K562 (cell line): ENCODE results near the gene EWSR1. TPM values are rescaled to one million over a fixed set of nuclear protein-coding genes. Genes with fewer than 3 reads are reported as not detected.

ENCODE experiments used
- CBX2 ChIP-seq: fragments of 200-600 bp; sonication (generic); IDR thresholded peaks from one replicate; pipeline ENCODE4 v1.6.1; 2012; ENCODE audit warnings: mild to moderate bottlenecking, low read length, inconsistent platforms; ENCODE audit not compliant: insufficient read depth, poor library complexity, severe bottlenecking
- DIDO1 ChIP-seq: fragments of 450-650 bp; IDR thresholded peaks from 2 replicates; pipeline ENCODE4 v1.6.1; 2016; ENCODE audit warnings: low read depth, missing biosample characterization, missing genetic modification characterization
- KDM1A ChIP-seq, 2 experiments: fragments of 450-650 bp; IDR thresholded peaks; 2 replicates each; pipeline ENCODE4 v1.6.1; 2016; ENCODE audit warnings: mild to moderate bottlenecking in 2 of 2
- LARP7 ChIP-seq: fragments of 450-650 bp; IDR thresholded peaks from 2 replicates; pipeline ENCODE4 v1.6.1; 2016
- MAFF ChIP-seq: IDR thresholded peaks from 2 replicates; pipeline ENCODE4 v1.6.1; 2012; ENCODE audit warnings: low read length, improper control_type of control experiment
- POLR2AphosphoS5 ChIP-seq: IDR thresholded peaks from 2 replicates; pipeline ENCODE4 v1.6.1; 2011; ENCODE audit warnings: mild to moderate bottlenecking, low read depth, low read length, moderate library complexity; ENCODE audit not compliant: control insufficient read depth, insufficient read depth
- PURB ChIP-seq: sonication (generic); formaldehyde crosslinking; IDR thresholded peaks from 2 replicates; pipeline ENCODE4 v1.9.0; 2021; ENCODE audit warnings: low read depth, mild to moderate bottlenecking, missing genetic modification reagents
- RFX5 ChIP-seq: IDR thresholded peaks from 2 replicates; pipeline ENCODE4 v1.6.1; 2011; ENCODE audit warnings: low read depth, mild to moderate bottlenecking, improper control_type of control experiment, low read length
- SRSF1 ChIP-seq: fragments of 200-400 bp; formaldehyde crosslinking; IDR thresholded peaks from 2 replicates; pipeline ENCODE4 v1.6.1; 2017; ENCODE audit warnings: mild to moderate bottlenecking, low read depth, low read length, moderate library complexity
- TSC22D4 ChIP-seq: fragments of 450-650 bp; IDR thresholded peaks from 2 replicates; pipeline ENCODE4 v1.6.1; 2016; ENCODE audit warnings: missing genetic modification characterization, missing biosample characterization, control low read depth
- ZNF586 ChIP-seq: fragments of 450-650 bp; formaldehyde crosslinking; conservative IDR thresholded peaks from 2 replicates; pipeline ENCODE4 v1.4.0; 2020; ENCODE audit warnings: mild to moderate bottlenecking, moderate library complexity
- polyA plus RNA-seq, 8 experiments: library from polyadenylated mRNA; depleted of rRNA in 4 of 8; stranded (reverse) in 5 of 8; unstranded in 3 of 8; fragments of >200 nt; fragmentation: Nextera tagmentation in 2 of 8; fragmentation: Illumina TruSeq in 1 of 8; extraction: Ambion mirVana in 2 of 8; extraction: Trizol in 1 of 8; gene quantifications; 2 replicates each; pipeline versions ENCODE4 v1.2.1 to v1.2.3, GENCODE V29; 2011 to 2014; ENCODE audit warnings: inconsistent platforms in 1 of 8, missing spikeins in 1 of 8
- total RNA-seq, 7 experiments: library from RNA; depleted of rRNA in 6 of 7; stranded (reverse); fragments of >200 nt in 6 of 7; fragmentation: Illumina TruSeq in 2 of 7; extraction: Trizol in 2 of 7; gene quantifications; 2 replicates each; pipeline versions ENCODE4 v1.2.1 to v1.2.3, GENCODE V29; 2011 to 2021; ENCODE audit warnings: low replicate concordance in 1 of 7
- TF ChIP-seq, protein P1 (sequence below): sonication (generic); formaldehyde crosslinking; IDR thresholded peaks from 2 replicates; pipeline ENCODE4 v1.9.0; 2022; ENCODE audit warnings: mild to moderate bottlenecking, missing genetic modification reagents
- TF ChIP-seq, protein P2 (sequence below), 3 experiments: fragments of 200-800 bp in 1 of 3; sonication (Bioruptor generic) in 1 of 3; sonication (generic) in 1 of 3; formaldehyde crosslinking in 1 of 3; IDR thresholded peaks; 2 replicates each; pipeline versions ENCODE4 v1.6.1 to v1.8.0; 2016 to 2022; ENCODE audit warnings: mild to moderate bottlenecking in 2 of 3, missing compliant biosample characterization in 2 of 3, missing genetic modification characterization in 2 of 3, missing genetic modification reagents in 1 of 3
- TF ChIP-seq, protein P3 (sequence below): sonication (generic); formaldehyde crosslinking; IDR thresholded peaks from 2 replicates; pipeline ENCODE4 v1.8.1; 2023; ENCODE audit warnings: mild to moderate bottlenecking, missing genetic modification reagents, moderate library complexity

Gene EWSR1
- total and polyA plus RNA-seq, 9 of the 15 experiments (the other 6 are each of a cell fraction or from before 2014, with no cell fraction given) = 83.3 to 450 (median 239) TPM

DNA sequence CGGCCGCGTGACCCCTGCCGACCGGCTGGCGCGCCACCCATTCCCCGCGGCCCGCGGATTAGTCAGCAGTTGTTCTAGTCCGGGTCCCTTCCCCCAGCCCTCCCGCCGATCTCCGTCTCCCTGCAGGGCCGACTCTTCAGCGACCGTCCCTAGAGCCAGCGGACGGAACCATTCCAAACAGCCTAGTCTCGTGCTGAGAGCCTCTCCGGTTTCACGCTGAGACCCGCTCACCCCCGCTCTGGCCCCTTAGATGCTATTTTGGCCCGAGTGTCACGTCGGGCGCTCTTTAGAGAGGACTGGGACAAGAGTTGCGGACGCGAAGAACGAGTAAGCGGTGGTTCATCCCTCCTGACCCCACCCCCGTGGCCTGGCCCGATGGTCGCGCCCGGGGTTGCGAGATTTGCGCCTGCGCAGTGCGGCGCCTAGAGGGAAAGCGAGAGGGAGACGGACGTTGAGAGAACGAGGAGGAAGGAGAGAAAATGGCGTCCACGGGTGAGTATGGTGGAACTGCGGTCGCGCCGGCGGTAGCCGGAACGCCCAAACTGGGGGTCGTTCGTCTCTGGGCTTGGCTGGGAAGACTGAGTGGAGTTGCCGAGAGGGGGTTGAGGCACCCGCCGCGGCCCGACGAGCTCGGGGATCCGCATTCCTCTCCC lies at the start of gene EWSR1, which contains the start of gene RHBDD3 (continued):
- TF ChIP-seq POLR2AphosphoS5 (peak; percentile 39; the same call in 1 of the 2 replicates), SRSF1 (0 out of 2 replicates have a peak, but pooled peaks have one; percentile 27), MAFF (peak; percentile 15; the same call in 1 of the 2 replicates), DIDO1 (tag) (no peak), RFX5 (no peak), PURB (CRISPR knock-in tag) (no peak), LARP7 (no peak), CBX2 (no peak), ZNF586 (CRISPR knock-in tag) (no peak), KDM1A (IDR thresholded peaks at IDR 0.05) (peak in 1 of 2 experiments; percentile 16; a peak in 1 of 4 replicates), TSC22D4 (no peak)
- TF ChIP-seq, protein P1, sequence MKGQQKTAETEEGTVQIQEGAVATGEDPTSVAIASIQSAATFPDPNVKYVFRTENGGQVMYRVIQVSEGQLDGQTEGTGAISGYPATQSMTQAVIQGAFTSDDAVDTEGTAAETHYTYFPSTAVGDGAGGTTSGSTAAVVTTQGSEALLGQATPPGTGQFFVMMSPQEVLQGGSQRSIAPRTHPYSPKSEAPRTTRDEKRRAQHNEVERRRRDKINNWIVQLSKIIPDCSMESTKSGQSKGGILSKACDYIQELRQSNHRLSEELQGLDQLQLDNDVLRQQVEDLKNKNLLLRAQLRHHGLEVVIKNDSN (CRISPR knock-in tag) = peak; percentile 59
- TF ChIP-seq, protein P2, sequence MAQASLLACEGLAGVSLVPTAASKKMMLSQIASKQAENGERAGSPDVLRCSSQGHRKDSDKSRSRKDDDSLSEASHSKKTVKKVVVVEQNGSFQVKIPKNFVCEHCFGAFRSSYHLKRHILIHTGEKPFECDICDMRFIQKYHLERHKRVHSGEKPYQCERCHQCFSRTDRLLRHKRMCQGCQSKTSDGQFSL (CRISPR knock-in tag; IDR thresholded peaks at IDR 0.05) = no peak
- TF ChIP-seq, protein P2 (tag; IDR thresholded peaks at IDR 0.05) = no peak
- TF ChIP-seq, protein P3, sequence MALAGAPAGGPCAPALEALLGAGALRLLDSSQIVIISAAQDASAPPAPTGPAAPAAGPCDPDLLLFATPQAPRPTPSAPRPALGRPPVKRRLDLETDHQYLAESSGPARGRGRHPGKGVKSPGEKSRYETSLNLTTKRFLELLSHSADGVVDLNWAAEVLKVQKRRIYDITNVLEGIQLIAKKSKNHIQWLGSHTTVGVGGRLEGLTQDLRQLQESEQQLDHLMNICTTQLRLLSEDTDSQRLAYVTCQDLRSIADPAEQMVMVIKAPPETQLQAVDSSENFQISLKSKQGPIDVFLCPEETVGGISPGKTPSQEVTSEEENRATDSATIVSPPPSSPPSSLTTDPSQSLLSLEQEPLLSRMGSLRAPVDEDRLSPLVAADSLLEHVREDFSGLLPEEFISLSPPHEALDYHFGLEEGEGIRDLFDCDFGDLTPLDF (CRISPR knock-in tag) = peak; percentile 86; the same call in 1 of the 2 replicates
